HG03159 (cell line): ENCODE data around the gene TNPO2.

Source experiments
- ATAC-seq: cut with Tn5 transposase; IDR thresholded peaks from one replicate; pipeline ENCODE4 v1.9.1; 2021; ENCODE audit warnings: mild to moderate bottlenecking, moderate library complexity; ENCODE audit not compliant: unreplicated experiment

TNPO2 gene

GRCh38 chr19:12723641-12724426 lies at the start of gene TNPO2:
Gene TNPO2, minus strand, starts transcription at chr19:12723932. Its CDS starts 2,955 bp downstream, at chr19:12720977.
- no peak for ATAC-seq

- no peak for ATAC-seq
Measured at GRCh38 chr19:12772323-12772722, 48.6 kb upstream of the TNPO2 start.

- ATAC-seq = no peak
Measured at GRCh38 chr19:12770922-12771321, 47.2 kb upstream of the TNPO2 start.

GRCh38 chr19:12769689-12770088 lies 46.0 kb upstream of the TNPO2 start:
- no peak for ATAC-seq

GRCh38 chr19:12767666-12768065 lies 43.9 kb upstream of the TNPO2 start:
- ATAC-seq = no peak

GRCh38 chr19:12767150-12767549 lies 43.4 kb upstream of the TNPO2 start:
- no peak for ATAC-seq

- ATAC-seq = no peak
Measured at GRCh38 chr19:12766051-12766521, 42.4 kb upstream of the TNPO2 start.

GRCh38 chr19:12764698-12765097 lies 41.0 kb upstream of the TNPO2 start:
- no peak for ATAC-seq

GRCh38 chr19:12763100-12763499 lies 39.4 kb upstream of the TNPO2 start:
- ATAC-seq = no peak

GRCh38 chr19:12759686-12760085 lies 36.0 kb upstream of the TNPO2 start:
- no peak for ATAC-seq

GRCh38 chr19:12757544-12758274 lies 34.0 kb upstream of the TNPO2 start:
- no peak for ATAC-seq

GRCh38 chr19:12756150-12756883 lies 32.6 kb upstream of the TNPO2 start:
- no peak for ATAC-seq

GRCh38 chr19:12754465-12755196 lies 30.9 kb upstream of the TNPO2 start:
- no peak for ATAC-seq

- no peak for ATAC-seq
Measured at GRCh38 chr19:12752056-12752781, 28.5 kb upstream of the TNPO2 start.

GRCh38 chr19:12751635-12752034 lies 27.9 kb upstream of the TNPO2 start, which contains the start of gene BEST2:
Gene BEST2, plus strand, starts transcription at chr19:12751791. Its CDS starts 802 bp downstream, at chr19:12752593.
- no peak for ATAC-seq

GRCh38 chr19:12750851-12751250 lies 27.1 kb upstream of the TNPO2 start:
- ATAC-seq = no peak

GRCh38 chr19:12749938-12750521 lies 26.3 kb upstream of the TNPO2 start:
- ATAC-seq = no peak

- ATAC-seq = no peak
Measured at GRCh38 chr19:12748489-12748888, 24.8 kb upstream of the TNPO2 start.

- no peak for ATAC-seq
Measured at GRCh38 chr19:12745166-12745897, 21.6 kb upstream of the TNPO2 start.
